Left forelimb (tissue), 1 donor: Measurements from ENCODE around the gene XRCC4.
"Not testable (repeated sequence)": the region's sequence is repeated elsewhere in the genome, so short reads cannot be mapped to it uniquely, and the experiment has no call there.

Experiments
- DNase-seq: peaks from one replicate; pipeline ENCODE4 v3.0.0-alpha.2; 2018; ENCODE audit warnings: low spot score

The XRCC4 gene

DNA sequence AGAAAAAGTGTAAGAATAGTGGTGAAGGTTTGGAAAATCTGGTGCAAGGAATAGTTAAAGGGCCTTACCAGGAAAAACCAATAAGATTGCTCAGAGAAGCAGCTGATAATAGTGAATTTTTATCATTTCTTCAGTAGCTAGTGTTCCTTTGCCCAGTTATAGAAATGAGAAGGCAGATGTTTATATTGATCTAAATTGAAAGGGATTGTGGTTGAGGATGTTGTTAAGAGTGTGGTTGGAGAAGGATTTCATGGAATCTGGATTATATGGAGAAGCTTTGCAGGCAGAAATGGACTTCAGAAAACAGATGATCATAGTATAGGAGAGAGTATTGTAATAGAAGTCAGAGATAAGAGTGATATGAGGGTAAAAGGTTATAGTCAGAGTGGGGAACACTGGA, 102.6 kb downstream of the XRCC4 start:
- no peak for DNase-seq

DNA sequence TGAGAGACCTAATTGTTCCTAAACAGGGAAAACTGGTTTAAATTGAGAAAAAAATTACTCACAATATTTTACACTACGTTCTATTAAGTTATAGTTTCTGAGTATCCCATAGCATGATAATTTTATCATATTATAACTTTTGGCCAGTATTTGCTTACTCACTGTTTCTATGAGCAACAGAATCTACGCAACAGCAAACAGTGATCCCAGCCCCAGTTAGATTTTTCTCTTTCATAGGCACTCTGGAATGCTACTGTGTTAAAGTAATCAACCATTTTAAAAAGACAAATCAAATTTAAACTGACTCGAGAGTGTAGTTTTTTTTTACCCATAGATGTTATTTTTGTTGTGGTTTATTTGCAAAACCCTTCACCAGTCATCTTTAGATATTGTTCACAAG, 107.2 kb downstream of the XRCC4 start:
- DNase-seq = no peak

DNA sequence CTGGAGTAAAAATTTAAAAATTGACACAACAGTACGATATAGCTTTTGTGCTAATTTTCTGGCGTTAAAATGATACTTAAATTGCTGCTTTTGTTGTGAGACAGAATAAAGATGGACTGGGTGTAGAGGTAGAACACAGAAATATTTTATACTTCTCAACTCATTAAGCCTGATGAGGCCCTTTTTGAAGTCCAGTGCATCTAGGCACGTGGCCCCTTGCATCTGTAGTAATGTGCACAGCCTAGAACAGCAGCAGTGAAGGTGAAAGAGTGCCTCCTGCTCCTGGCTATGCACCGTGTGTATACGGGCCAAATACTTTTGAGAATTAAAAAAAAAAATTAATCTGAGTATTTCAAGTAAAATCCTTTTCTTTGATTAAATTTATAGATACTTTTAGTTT, 115.6 kb downstream of the XRCC4 start:
- no peak for DNase-seq

DNA sequence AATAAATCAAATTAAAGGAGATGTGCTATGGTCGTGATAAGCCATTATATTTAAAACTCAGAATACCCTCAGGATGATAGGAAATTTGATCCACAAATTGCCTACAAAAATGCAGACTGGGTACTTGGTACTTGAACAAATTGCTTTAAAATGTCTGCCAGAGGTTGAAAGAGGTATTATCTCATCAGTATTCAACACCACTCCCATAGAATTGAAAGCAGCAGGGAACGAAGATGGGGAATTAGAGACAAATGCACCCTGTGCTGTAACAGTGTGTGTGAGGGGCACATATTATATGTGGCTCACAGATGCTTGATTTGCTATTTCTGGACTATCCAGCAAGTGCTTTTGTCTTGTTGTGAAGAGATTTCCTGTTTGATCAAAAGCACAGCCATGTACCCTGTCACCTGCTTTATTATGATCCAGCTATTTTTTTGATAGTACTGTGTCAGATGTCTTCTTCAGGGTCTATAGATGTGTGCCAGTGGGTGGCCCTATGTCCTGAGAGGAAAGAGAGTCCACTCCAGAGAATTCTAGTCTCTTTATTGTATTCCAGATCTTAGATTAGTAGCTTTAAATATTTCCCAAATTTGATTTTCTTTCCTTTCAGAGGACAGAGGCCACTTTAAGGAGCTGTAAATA, 120.1 kb downstream of the XRCC4 start:
- no peak for DNase-seq

DNA sequence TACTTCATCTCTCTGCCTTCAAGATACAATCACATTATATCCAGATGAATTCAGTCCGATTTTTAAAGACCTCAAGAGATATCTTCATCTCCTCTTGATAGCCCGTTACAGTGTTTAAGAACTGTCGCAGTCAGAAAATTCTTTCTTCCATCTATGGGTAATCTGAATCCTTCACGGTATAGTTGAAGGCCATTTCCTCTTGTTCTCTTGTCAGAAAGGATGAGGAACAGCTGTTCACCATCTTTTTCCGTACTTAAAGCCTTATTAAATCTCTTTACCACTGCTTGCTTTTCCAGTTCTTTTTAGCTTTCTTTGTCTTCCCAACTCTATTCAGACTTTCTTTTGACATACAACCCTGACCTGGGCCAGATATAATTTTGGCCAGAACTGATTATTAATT, 121.8 kb downstream of the XRCC4 start:
- DNase-seq = no peak

DNA sequence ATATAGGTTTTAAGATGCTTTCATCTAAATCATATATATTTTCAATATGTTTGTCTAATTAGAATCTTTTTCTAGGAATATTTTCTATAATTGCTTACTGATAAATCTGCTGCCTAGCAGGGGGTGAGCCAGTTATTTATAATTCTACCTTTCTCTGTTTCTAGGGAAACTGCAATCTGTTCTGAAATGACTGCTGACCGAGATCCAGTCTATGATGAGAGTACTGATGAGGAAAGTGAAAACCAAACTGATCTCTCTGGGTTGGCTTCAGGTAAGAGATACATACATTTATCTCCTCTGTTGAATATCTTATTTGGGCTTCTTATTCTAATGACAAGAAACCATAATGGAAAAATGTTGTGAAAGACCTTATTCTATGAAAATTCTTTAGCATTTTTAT, 127.3 kb downstream of the XRCC4 start:
- no peak for DNase-seq

DNA sequence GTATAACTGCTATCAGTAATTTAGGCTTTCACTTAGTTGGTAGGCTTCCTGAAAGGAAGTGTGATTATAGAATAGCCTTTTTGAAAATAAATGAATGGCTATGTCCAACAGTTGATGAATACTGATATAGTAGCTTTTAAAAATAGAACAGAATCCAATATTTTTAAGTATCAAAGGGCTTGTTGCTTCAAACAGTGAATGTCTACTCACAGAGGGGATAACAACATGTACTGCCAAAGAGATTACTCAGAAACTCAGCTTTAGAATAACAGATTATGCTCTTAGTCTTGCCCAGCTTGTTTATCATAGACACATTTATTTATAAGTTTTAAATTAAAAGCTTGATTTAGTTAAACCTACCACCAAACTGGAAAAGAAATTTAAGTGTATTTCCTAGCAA, 132.6 kb downstream of the XRCC4 start:
- DNase-seq = no peak

DNA sequence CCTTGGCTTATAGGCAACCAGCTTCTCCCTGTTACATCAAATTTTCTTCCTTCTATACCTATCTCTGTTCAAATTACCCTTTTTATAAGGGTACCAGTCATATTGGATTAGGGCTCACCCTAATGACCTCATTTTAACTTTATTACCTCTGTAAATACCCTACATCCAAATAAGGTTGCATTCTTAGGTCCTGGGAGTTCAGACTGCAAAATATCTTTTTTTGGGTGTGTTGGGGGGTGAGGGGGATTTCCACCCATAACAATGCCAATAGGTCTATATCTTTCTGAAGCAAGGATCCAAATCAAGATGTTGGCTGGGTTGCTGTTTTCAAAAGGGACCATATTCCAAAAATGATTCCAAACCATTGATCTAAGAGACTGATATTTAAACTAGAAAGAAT, 141.7 kb downstream of the XRCC4 start:
- DNase-seq = no peak

DNA sequence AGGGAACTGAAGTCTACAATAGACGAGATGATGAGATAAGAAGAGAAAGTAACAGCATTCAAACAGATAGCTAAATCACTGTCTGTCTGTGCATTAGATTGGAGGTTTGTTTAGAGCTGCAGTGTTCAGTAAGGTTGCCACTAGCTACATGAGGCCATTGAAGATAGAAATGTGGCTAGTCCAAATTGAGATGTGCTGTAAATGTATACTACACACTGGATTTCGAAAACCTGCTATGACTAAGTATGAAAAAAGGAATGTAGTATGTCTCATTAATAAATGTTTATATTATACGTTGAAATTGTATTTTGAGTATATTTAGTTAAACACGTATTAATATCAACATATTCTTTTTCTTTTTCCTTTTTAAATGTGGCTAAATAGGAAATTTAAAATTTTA, 142.1 kb downstream of the XRCC4 start:
- DNase-seq = no peak

DNA sequence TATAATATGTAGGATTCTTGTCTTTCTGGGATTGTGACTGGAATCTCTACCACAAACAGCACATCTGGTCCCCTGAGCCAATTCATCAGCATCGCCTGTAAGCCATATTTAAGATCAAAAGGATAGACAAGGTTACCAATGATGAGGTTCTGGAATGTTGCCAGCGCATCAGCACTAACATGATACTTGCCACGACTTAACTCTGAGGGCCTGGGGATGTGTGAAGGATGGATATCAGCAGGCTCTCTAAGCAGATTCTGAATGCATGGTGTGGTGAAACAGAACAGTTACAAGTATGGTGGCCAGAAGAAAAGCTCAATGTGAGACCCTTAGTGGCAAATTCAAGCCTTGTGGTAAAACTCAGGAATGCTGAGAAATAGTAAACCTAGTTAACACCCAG, 143.0 kb downstream of the XRCC4 start:
- DNase-seq = no peak

DNA sequence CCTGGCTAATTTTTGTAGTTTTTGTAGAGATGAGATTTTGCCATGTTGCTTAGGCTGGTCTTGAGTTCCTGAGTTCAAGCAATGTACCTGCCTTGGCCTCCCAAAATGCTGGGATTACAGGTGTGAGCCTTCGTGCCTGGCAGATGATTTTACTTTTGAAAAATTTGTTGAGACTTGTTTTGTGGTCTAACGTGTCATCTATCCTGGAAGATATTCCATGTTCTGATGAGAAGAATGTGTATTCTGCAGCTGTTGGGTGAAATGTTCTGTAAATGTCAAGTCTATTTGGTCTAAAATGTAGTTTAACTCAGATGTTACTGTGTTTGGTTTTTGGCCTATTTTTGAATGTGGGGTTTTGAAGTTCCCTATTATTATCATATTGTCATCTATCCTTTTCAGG, 145.6 kb downstream of the XRCC4 start:
- DNase-seq = no peak

DNA sequence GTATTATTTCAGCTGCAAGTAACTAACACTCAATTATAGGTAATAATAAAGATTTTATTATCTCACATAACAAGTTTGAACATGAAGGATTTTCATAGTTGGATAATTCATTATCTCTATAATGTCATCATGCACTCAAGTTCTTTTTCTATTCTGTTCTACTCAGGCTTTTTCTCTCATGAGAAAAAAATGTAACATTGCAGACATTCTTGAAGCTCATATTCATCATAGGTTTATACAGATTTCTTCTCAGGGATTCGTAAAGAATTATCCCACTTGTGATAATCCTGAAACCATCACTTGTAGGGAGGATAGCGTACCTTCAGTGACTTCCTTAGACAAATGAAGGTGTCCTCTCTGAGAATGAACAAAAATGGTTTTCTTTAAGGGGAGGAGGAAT, 150.3 kb downstream of the XRCC4 start:
- DNase-seq = no peak

DNA sequence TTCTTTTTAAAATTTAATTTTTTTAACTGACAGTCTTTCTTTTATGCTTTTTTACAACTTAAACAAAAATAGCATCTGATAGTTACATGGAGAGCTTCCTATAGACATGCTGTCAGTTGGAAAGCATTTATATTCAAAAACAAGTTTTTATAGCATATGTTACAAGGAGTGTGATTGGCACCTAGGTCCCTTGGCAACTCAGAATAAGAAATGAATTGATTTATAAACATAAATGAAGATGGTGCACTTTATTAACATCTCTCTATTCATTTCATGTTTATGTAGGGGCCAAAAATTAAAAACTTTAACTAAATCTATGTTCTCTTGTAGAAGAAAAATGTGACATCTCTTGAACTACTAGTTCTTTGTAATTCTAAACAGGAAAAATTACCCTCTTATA, 153.2 kb downstream of the XRCC4 start:
- DNase-seq = no peak

DNA sequence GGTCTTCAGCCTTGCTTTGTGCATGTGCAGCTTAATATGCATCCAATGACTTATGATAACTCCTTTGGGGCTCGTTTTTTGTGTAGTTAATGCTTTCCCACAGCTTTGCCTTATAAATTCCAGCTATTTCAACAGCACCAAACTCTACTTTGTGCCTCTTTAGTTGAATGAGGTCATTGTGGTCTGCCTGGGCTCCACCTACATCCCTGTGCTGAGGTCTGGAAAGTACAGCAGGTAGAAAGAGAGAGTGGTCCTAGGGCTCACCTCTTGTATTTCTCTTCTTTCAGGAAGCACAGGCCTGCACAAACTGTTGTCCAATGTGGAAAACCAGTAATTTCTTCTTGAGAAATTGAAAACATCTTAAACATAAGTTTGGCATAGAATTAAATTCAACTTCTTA, 167.2 kb downstream of the XRCC4 start:
- DNase-seq = no peak

DNA sequence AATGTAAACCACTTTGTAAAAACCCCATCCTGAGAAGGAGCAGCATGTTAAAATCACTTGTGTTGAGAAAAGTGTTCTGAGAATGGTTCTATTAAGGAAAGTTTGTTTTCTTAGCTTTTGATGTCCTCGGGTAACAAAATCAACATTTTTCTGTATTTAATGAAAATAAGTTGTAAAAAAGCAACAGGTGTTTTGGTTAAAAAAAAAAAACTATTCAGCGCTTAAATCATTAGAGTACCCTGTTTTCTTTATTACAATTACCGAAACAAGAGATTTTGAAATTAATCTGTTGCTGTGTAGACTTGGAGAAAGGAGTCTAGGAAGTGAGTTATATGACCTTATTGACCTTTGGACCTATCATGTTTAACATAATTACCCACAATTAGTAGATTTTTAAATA, 167.7 kb downstream of the XRCC4 start:
- DNase-seq = no peak

DNA sequence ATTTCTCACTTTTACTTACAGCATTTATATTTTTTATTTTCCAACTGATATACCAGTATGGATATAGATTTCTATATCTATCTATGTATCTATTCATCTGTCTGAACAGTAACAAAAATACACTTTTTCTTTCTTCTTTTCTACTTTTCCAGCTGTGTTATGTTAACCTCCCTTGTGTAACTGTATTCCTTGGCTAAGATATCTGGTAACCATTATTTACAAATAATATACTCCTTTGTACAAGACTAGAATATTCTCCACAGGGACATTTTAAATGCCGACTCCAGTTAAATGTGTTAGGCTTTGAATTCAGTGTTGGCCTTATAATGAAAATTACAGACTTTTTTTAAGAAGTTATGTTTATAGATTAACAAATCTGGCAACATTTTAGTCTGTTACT, 168.7 kb downstream of the XRCC4 start:
- DNase-seq = no peak

DNA sequence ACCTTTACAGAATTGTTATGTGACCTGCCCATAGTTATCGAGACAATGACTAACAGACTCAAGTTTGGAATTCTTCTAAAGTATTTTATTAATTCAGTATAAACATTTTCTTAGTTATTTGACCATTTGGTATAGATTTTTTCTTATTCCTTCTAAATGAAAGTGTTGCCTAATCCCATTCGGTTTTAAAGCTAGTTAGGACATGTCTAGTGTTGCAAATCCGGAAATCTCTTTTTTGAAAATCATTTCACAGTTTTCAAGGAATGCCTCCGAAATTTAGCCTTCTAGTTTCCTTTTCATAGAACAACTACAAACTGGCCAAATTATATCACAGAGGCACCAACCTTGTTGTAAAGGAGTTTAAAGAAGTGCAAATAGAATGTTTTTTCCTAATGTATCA, 171.8 kb downstream of the XRCC4 start:
- DNase-seq = no peak

DNA sequence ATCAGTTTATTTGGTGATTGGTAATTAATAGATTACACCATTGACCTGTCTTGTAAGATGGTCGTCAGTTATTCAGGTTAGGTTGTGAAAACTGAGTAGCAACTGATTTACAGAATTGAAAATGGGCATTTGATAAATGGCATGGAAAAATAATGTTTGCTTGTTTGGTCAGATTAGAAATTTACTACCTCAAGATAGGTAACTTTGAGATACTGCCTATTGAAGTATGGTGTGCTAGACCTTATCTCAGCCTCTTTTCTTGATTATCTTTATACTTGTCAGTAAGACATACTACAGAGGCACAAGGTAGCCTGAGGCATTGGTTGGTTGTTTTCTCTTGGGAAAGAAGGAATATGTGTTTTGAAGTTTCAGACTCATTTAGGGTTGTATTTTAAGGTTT, 174.5 kb downstream of the XRCC4 start:
- no peak for DNase-seq

DNA sequence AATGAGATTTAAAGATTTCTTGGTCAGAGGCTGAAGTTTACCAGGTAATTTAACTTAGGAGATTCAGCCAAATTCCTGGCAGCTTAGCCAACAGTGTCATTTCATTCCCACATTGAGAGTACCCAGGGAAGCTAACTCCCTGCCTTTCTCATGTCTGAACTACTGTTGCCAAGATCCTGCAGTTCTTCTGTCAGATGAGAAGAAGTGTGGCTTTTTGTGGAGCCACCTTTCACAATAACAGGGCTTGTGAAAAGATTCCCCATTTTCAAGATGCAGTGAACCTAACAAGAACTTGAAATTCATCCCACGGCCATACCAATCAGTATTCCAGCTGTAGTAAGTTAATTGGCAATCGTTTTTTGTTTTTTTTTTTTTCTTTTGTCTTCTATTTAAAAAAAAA, 176.4 kb downstream of the XRCC4 start:
- no peak for DNase-seq

DNA sequence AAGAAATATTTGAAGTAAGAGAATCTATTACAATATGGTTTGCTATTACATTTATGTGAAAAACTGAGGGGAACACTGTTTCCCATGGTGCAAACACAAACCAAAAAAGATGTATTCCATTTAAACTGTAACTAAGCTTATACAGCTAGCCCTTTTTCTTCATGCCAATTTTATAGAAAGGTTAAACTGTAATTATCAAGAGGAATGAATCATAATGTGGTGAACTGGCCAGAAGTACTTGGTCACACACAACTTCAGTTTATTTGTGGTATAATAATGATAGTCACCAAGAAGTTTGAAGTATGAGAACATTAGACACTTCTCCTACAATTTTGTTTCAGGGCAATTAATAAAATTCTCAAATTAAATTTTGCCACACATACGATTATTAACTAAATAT, 177.9 kb downstream of the XRCC4 start:
- no peak for DNase-seq

DNA sequence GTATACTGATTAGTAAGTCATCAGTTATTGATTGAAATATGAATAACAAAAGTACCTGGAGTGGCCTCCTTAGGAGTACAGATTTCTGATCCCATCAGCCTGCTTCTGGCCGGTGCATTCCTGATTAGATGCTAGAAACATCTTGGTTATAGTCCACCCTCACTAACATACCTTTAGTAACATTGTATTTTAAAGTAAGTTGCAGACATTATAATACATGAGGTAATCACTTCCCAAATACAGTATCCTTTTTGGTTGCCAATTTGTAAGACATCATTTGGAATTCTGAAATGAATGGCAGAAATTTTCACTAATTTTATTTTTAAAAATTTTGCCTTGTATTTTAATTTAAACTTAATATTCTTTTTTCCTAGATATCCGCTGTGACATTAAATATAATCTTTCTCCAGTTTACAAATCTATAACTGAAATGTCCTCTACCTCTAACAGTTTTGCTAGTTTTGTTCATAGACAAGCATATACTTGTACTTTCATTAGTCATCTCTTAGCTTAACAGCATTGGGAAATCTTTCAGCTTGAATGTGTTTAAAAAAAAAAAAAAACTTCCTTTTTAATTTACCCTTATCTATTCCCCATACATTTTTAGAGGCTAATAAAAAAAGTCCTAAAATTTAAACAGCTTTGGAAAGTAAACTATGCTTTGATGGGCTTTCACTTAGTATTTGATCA, 178.9 kb downstream of the XRCC4 start:
- no peak for DNase-seq

DNA sequence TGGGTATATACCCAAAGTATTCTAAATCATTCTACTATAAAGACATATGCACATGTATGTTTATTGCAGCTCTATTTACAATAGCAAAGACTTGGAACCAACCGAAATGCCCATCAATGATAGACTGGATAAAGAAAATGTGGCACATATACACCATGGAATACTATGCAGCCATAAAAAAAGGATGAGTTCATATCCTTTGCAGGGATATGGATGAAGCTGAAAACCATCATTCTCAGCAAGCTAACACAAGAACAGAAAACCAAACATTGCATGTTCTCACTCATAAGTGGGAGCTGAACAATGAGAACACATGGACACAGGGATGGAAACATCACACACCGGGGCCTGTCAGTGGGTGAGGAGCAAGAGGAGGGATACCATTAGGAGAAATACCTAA, 180.3 kb downstream of the XRCC4 start:
- DNase-seq = not testable (repeated sequence)

DNA sequence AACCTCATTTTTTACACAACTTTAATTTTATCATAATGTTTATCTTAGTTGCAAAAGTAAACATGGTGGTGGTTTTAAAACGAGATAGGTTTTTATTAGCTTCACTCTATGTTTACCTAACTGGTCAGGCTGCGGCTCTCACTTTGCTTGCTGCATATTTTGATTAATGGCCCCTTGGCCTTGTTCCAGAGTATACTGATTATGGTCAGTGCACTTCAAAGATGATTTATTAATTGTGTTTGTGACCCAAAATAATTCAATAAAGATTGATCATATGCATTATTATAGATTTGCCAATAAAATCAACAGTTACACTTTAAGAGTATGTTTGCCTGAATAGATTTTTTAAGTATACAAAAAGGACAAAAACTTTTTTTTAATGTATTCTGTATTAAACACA, 188.0 kb downstream of the XRCC4 start:
- DNase-seq = no peak

DNA sequence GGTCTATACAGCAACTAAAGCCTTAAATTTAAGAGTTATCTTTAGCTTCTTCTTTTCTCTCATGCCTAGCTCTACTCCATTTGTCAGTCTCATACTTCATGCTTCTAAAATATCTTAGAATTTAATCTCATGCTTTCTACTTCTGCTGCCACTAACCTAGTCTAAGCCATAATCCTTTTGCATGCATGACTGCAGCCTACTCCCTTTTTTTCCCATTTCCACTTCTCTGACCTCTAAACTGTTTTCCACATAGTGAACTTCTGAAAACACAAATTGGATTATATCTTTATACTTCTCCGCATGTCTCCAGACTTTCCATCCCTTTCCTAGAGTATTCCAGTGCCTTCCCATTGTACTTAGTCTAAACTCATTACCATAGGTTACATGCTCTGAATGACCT, 193.0 kb downstream of the XRCC4 start:
- no peak for DNase-seq
